Fibroblast of lung (primary cell): ENCODE results near the gene KCND3.

Experiments used
- CTCF ChIP-seq, 2 donors: IDR thresholded peaks in 1 of 2; conservative IDR thresholded peaks in 1 of 2; 1 replicate in 1 of 2; 2 replicates in 1 of 2; pipeline ENCODE4 v1.5.1; 2011 to 2012; ENCODE audit warnings: low read length in 2 of 2, control low read depth in 1 of 2, inconsistent platforms in 1 of 2, low read depth in 1 of 2, mild to moderate bottlenecking in 1 of 2
- EZH2 ChIP-seq: IDR thresholded peaks from 2 replicates; pipeline ENCODE4 v1.5.1; 2012; ENCODE audit warnings: low read length, control low read depth, mild to moderate bottlenecking; ENCODE audit errors: missing control alignments

GRCh38 chr1:111923766-111924165 is 65.7 kb downstream of the KCND3 start:
- TF ChIP-seq EZH2, result no peak
- no peak for TF ChIP-seq CTCF (conservative IDR thresholded peaks at IDR 0.05 in 1 of 2, IDR thresholded peaks at IDR 0.05 in 1 of 2; ENCODE audit: low read depth in 1 of 2, low read length in 2 of 2)
